HG03520 (cell line): Measurements from ENCODE around the gene CD300LF.

ENCODE experiments used
- ATAC-seq: cut with Tn5 transposase; IDR thresholded peaks from one replicate; pipeline ENCODE4 v1.9.1; 2021; ENCODE audit warnings: mild to moderate bottlenecking, moderate library complexity; ENCODE audit not compliant: unreplicated experiment

CD300LF gene

DNA sequence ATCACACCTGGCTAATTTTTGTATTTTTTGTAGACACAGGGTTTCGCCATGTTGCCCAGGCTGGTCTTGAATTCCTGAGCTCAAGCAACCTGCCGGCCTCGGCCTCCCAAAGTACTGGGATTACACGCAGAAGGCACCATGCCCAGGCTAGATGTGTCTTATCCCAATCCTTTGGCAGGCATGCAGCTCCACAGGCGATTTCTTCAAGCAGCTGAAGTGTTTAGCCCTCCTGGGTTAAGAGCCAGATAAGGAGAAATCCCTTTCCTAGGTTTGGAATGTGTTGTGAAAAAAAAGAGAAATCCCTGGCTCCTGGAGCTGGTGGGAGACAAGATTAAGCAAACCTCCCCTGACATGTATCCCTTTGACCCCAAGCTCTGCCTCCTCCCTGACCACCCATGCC lies 33.7 kb upstream of the CD300LF start:
- ATAC-seq = no peak

DNA sequence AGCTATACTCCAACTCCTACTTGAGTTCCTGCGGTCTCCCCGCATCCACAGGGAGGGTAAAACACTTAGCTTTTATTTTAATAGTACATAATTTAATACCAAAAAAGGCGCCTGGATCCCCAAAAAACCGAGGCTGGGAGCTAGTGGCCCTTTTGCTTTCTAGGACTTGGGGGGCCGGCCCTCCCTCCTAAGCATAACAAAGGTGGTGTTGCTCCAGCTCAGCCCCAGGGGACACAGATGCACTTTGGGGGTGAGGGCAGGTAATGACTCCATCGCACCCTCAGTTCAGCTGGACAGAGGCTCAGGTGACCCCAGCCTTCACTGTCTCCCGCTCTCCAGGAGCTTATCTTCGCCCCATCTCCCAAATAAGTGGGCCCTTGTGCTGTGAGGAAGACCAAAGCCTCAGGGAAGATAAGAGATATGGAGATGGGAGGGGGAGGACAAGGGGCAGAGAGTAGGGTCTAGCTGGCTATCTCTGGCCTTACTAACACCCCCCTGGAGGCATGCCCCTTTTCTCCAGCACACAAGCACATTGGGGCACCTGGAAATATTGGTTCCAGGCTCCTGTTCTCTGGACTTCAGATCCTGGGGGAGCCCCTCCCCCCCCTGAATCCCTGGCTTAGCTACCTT lies 32.9 kb upstream of the CD300LF start:
- ATAC-seq = no peak

DNA sequence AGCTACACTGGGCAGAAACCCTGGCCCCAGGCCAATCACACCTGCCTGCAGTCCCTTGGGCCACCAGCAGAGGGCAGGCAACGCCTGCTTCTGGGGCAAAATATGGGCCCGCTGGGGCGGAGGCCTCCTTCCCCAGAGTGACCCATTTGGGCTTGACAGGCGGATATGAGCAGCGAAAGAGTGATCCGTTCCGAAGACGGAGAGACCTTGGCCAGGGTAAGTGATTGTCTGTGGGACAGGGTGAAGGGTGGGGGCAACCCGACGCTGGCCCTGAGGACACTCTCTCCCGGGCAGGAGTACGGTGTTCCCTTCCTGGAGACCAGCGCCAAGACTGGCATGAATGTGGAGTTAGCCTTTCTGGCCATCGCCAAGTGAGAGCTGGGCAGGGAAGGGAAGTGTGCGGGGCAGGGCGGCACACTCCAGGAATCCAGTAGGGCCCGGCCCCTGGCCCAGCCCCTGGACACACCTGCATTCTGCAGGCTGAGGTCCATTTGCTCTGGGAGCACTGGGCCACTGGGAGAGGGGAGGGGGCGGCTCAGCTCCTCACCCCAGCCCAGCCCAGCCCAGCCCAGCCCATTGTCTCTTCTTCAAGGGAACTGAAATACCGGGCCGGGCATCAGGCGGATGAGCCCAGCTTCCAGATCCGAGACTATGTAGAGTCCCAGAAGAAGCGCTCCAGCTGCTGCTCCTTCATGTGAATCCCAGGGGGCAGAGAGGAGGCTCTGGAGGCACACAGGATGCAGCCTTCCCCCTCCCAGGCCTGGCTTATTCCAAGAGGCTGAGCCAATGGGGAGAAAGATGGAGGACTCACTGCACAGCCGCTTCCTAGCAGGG lies 32.2 kb upstream of the CD300LF start:
- ATAC-seq = no peak

DNA sequence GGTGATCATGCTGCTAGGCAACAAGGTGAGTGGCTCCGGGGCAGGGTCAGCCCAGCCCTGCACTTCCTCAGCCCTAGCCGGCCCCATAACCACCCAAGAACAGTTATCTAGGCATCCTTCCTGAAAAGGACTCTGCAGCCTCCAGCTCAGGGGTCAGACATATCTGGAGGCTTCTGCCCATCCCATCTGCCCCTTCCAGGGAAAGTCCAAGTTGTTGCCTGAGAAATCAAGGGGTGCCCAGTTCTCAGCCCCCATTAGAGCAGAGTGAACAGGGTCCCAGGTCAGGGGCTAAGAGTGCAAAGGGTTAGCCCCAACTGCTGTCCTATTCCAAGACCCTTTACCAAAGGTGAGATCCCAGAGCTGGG lies 31.6 kb upstream of the CD300LF start:
- ATAC-seq = no peak

DNA sequence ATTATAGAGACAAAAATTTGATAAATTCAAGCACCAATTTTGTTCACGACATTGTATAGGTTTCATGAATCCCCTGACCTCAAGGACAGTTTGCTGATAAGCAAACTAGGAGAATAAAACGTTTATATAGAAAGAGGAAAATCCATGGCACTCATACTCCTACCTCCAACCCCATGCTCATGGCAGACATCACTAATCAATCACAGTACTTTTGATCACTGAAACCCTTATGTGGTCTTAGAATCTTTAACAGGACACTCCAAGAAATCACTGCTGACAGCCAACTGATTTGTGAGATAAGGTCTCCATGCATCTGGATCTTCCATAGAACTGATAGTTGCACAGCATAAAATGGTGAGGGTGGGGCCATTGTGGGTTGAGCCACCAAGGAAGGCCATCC lies 31.0 kb upstream of the CD300LF start:
- ATAC-seq = no peak

DNA sequence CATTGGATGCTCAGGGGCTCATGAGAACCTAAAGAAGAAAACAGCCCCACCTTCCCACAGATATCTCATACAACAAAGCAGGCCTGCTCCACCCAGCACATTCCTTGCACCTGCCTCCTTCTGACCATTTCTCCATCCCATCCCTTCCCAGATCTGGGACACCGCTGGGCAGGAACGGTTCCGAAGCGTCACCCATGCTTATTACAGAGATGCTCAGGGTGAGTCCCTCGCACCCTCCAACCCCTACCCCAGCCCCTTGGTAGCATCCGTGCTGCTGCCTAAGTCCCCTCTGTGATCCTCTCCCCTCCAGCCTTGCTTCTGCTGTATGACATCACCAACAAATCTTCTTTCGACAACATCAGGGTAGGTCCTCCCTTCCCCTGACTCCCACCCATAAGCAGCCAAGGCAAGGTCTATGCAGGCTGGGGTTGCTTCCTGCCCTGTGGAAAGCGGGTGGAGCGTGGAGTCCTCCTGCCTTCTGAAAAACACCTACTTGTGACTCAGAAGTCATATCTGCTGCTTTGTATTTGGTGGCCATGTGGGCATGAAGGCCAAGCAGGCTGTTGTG lies 30.3 kb upstream of the CD300LF start:
- ATAC-seq = no peak

DNA sequence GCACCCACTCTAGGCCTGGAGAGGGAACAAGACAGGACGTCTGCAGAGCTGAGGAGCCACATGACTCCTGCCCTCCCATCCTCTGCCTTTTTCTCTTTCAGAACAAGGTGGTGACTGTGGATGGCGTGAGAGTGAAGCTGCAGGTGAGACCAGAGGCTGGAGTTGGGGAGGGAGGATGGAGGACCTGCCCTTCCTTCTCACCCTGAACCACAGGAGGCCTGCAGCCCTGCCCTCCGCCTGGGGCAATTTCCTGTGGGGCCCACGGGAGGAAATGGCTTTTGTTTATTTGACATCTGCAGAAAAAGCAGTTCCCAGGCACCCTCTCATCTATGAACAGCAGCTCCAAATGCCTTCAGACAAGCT lies 29.4 kb upstream of the CD300LF start:
- ATAC-seq = peak; percentile 45

DNA sequence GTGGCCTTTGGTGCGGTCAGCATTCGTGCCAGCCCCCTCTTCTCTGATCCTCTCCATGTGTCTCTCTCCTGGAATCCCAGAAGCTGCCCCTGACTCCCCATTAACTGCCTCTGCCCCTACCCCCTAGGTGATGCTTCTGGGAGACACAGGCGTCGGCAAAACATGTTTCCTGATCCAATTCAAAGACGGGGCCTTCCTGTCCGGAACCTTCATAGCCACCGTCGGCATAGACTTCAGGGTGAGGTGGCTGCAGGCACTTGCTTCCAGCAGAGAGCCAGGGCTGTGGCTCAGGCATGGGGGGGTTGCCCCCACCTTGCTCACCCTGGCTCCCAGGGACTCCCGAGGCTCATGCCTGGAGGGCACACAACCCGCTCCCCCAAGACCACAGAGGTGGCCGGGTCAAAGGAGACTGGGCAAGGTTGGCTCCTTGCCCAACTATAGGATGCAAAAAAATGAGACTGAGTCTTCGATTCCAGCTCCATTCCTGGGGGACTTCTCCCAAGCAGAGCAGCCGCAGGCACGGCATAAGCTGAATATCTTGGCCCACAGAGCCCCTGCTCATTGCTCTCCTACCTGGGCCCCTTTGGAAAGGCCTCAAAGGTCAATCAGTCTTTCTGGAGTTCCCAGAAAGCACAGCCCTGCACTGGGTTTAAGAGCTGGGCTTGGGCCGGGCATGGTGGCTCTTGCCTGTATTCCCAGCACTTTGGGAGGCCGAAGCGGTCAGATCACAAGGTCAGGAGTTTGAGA lies 28.1 kb upstream of the CD300LF start:
- ATAC-seq = no peak

DNA sequence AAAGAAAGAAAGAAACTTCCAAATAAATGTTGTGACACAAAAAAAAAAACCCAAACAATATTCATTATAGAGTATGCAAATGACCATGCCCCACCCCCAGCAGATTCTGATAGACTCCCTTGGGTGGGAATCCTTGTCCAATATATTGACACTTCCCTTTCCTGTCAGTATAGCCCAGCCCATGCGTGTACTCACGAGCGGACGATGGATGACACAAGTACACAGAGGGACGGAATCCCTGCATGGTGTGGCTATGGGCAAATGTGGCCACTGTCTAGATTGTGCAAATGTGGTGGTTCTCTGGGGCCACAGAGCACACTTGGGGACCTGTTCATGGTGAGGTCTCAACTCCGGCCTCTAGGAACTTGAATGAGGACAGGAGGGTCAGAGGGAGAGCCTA lies 27.4 kb upstream of the CD300LF start:
- ATAC-seq = no peak

DNA sequence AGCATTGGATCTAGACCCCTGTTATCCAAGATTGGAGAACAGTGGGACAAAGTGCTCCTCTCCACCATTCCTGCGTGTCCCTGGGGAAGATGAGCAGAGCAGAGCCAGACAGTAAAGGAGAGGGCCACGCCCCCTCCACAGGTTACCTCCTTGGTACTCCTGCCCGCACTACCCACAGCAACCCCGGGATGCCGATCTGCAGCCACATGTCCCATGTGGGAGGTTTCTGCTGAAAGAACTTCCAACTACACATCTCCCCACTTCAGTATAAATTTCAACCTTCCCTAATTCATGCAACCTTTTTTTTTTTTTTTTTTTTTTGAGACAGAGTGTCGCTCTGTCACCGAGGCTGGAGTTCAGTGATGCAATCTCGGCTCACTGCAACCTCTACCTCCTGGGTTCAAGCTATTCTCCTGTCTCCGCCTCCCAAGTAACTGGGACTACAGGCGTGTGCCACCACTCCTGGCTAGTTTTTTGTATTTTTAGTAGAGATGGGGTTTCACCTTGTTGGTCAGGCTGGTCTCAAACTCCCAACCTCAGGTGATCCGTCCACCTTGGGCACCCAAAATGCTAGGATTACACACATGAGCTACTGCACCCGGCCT lies 26.6 kb upstream of the CD300LF start:
- ATAC-seq = no peak

DNA sequence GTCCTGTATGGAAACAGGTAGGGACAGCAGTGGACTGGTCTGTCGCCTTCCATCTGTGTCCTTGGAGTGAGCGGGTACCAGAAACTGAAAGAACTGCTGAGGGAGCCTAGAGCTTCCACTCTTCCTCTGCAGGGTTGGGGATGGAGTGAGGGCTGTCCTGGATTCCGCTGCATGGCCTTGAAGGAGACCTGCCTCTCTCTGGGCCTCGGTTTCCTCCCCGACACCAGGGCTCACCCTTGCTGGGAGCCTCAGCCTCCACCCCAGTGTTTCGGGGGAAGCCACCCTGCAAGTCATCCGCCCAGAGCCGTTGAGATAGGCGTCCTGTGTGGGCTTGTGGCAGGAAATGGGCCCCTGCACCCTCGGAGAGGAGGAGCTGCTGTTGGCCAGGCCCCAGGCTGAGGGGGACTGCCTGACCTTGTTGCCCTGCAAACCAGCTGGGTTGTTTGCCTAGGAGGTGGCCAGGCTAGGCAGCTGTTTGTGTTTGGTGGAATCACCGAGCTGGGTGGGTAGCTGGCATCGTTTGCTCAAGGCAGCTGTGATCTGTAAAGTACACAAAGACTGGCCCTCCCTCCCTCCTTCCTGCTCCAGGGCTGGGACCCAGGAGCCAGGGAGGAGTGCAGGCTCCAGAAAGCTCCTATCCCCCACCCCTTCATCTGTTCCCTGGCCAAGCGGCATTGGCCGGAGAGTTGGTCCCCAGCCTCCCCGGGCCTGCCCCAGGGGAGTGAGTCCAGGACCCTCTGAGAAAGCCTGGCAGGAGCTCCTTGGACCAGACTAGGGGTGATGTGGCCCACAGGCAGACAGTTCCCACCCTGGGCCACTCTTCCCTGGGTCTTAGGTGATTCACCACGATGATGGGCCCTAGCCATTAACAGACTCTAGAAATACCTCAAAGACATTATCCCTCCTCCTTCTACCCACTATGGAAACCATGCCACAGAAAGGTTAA lies 25.6 kb upstream of the CD300LF start:
- ATAC-seq = no peak

DNA sequence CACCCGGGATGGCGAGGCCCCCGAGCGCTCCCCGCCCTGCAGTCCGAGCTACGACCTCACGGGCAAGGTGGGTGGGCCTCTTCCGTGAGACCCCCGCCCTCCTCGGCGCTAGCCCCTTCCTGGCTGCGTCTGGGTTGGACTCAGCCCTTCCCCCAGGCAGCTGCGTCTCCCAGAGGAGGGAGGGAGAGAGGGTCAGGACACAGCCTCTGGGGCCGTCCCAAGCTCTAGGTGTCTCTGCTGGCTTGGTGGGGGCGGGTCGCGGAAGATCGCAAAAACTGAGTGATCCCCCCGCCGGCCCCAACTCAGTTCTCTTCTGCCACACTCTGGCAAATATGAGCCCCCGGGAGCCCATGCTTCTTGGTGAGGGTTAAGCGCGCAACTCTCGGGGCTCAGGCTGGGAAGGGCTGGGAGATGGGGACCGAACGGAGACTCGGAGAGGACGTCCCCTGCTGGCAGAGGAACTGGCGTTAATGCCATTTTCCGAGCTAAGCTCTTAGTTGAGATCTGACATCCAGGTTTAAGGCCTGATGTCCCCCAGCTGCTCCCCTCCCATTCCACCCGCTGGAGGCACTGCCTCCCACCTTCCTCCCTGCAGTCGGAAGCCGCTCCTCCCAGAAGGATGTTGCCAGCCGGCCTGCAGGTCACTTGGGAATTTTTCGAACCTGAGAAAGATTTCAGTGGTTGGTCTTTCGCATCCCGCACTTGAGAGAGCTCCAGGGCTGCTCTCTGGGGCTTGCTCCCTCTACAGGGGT lies 24.8 kb upstream of the CD300LF start:
- no peak for ATAC-seq

DNA sequence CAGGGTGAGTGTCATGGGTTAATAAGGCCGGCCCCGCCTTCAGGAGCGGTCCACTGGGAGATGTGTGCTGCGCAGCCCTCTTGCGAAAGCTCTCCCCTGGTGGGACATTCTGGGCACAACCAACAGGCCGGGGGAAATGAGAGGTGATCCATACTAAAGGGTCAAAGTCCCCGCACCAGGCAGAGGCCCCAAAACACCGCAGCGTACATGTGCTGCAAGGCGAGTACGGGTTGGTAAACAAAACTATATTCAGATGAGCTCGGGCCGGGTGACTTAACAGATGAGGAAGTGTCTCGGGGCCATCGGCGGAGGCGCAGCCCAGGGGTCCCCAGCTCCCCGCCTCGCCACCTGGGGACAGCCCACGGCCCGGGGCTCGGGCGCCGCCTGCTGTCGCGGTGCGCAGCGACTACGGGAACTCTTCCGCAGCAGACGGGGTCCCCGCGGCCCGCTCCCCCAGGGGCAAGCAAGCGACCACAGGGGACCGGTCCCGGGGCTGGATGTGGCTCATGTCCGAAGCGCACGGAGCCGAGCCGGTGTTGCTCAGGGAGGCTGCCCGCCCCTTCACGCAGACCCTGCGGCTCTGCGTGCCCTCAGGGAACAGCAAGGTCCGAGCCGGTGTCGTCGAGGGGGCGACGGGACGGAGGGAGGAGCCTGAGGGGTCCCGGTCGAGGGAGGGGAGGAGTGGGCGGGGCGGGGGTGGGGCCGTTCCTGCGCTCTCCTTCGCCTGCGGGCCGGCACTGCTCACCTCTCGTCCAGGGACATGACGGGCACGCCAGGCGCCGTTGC lies 24.0 kb upstream of the CD300LF start, which contains the start of gene RAB37:
RAB37 (plus strand) TSS at position 744 of the 786 bp plus-strand sequence; CDS start at position 761, 17 bp downstream.
- ATAC-seq = no peak

DNA sequence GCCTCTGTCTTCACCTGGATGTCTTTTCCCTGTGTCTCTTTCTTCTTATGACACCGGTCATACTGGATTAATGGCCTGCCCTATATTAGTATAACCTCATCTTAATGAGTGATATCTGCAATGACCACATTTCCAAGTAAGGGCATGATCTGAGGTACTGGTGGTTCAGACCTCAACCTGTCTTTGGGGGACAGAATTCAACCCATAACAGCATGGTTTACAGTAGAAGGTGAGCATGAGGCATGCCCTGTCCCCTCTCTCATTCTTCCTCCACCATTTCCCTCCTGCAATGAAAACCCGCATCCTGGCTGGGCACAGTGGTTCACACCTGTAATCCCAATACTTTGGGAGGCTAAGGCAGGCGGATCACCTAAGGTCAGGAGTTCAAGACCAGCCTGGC lies 21.5 kb upstream of the CD300LF start:
- ATAC-seq = no peak

DNA sequence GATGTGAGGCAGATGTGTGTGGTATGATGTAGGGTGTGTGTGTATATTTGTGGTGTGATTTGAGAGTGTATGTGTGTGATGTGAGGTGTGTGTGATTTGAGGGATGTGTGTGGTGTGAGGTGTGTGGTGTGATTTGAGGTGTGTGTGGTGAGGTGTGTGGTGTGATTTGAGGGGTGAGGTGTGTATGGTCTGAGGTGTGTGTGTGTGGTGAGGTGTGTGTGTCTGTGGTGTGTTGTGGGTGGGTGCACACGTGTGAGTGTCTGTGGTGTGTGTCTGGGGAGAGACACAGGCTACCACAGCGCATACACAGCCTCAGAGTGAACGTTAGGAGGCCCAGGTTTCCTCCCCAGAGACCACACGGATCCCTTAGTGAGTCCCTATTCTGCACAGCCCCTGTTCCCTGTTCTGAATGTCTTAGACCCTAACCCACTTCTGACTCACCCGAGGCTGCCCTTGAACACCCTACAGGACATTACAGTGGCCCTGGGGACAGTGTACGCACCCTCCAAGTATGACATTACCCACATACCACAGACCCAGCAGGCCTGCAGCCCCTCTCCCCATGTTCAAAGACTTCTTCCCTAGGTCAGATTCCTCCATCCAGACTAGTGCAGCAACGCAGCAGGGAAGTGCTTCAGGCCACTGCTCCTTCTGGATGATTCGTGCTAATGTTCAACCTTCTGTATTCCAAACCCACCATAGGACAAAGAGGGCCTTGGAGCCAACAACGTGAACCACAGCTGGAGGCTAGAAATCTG lies 20.8 kb upstream of the CD300LF start:
- no peak for ATAC-seq

DNA sequence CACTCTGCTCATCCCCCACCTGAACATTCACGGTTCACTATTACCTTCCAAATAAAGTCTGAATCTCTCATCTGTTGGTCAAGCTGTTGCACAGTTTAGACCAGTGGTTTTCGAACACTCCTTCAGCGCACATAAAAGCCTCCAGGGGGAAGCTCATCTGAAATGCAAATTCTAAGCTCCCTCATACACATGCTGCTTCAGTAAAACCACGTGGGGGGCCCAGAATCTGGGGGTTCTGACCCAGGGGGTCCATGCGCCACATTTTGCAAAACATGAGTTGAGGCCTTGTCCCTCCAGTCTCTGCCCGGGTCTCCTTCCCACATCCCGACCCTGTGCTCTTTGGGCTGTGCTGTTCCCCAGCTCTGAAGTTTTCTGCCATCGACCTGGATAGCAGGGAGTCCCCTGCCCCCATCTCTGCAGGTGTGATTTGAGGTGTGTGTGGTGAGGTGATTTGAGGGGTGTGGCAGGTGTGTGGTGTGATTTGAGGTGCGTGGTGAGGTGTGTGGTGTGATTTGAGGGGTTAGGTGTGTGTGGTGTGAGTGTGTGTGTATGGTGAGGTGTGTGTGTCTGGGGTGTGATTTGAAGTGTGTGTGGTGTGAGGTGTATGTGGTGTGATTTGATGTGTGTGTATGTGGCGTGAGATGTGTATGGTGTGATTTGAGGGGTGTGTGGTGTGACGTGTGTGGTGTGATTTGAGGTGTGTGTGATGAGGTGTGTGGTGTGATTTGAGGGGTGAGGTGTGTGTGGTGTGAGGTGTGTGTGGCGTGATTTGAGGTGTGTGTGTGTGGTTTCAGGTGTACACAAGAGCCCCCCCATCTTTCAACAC lies 19.5 kb upstream of the CD300LF start:
- ATAC-seq = no peak

DNA sequence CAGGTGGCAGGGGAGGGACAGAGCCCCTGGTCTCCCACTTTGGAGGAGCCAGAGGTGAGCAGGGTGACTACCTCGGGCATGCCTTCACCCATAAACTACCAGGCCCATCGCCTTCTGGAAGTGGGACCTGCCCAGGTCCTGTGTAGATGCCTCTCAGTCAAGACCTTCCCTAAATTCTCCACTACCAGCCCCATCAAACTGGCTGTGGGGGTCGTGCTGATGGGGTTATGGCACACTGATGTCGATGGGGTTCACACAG lies 18.6 kb upstream of the CD300LF start:
- no peak for ATAC-seq
